ENCODE data around the gene CORIN.
A peak's percentile ranks its signal among the peaks of the same experiment; 100 is the strongest.

The CORIN gene

GRCh38 chr4:47849466-47849865 lies 11.6 kb upstream of the CORIN start:
- no peak for TF ChIP-seq CTCF (conservative IDR thresholded peaks at IDR 0.05; ENCODE audit: control insufficient read depth, insufficient read depth, low read depth, low read length)
- H3K4me3 ChIP-seq (ENCODE audit: control insufficient read depth, low read depth, low read length) = no peak overlapping the region
- DNase-seq (ENCODE audit: low read depth) = no peak

- DNase-seq (ENCODE audit: low read depth) = no peak
- H3K4me3 ChIP-seq (ENCODE audit: control insufficient read depth, low read depth, low read length) = no peak overlapping the region
- TF ChIP-seq CTCF (conservative IDR thresholded peaks at IDR 0.05; ENCODE audit: control insufficient read depth, insufficient read depth, low read depth, low read length) = no peak
Measured at GRCh38 chr4:47848041-47848440, 10.2 kb upstream of the CORIN start.

GRCh38 chr4:47842985-47843384 lies 5.1 kb upstream of the CORIN start:
- no peak for TF ChIP-seq CTCF (conservative IDR thresholded peaks at IDR 0.05; ENCODE audit: control insufficient read depth, insufficient read depth, low read depth, low read length)
- no peak for DNase-seq (ENCODE audit: low read depth)
- H3K4me3 ChIP-seq (ENCODE audit: control insufficient read depth, low read depth, low read length) = no peak overlapping the region

GRCh38 chr4:47840291-47840690 lies 2.4 kb upstream of the CORIN start:
- DNase-seq (ENCODE audit: low read depth) = no peak
- no peak for TF ChIP-seq CTCF (conservative IDR thresholded peaks at IDR 0.05; ENCODE audit: control insufficient read depth, insufficient read depth, low read depth, low read length)

GRCh38 chr4:47839259-47839658 lies 1.4 kb upstream of the CORIN start:
- DNase-seq (ENCODE audit: low read depth) = peak; percentile 93
- H3K4me3 ChIP-seq (ENCODE audit: control insufficient read depth, low read depth, low read length) = no peak overlapping the region
- peak; percentile 58 for TF ChIP-seq CTCF (conservative IDR thresholded peaks at IDR 0.05; ENCODE audit: control insufficient read depth, insufficient read depth, low read depth, low read length)

More at GRCh38 chr4:47840291-47840690, 2.4 kb upstream of the CORIN start:
- no peak overlapping the region for H3K4me3 ChIP-seq (ENCODE audit: control insufficient read depth, low read depth, low read length)

GRCh38 chr4:47838445-47838844 lies 578 bp upstream of the CORIN start:
- no peak for TF ChIP-seq CTCF (conservative IDR thresholded peaks at IDR 0.05; ENCODE audit: control insufficient read depth, insufficient read depth, low read depth, low read length)
- DNase-seq (ENCODE audit: low read depth) = no peak
- H3K4me3 ChIP-seq (ENCODE audit: control insufficient read depth, low read depth, low read length) = no peak overlapping the region
